Neural cell (in vitro differentiated cells): ENCODE measurements around the gene WDFY3. TPM values are rescaled to one million over a fixed set of nuclear protein-coding genes. Genes with fewer than 3 reads are reported as not detected.

Experiments
- H2AFZ ChIP-seq: fragments of 200-600, 300-800 bp; sonication (generic), shearing (Covaris generic); 2 replicates; pipeline ENCODE4 v1.6.0; 2014; ENCODE audit warnings: low read depth, mild to moderate bottlenecking, antibody characterized with exemption, low read length, moderate library complexity
- H3F3A ChIP-seq: fragments of 200-600 bp; shearing (Covaris generic); 2 replicates; pipeline ENCODE4 v1.6.1; 2016; ENCODE audit warnings: mild to moderate bottlenecking, moderate library complexity, mixed read lengths, antibody characterized with exemption, low read length; ENCODE audit not compliant: insufficient read depth, poor library complexity, severe bottlenecking
- H3K27ac ChIP-seq: fragments of 200-600, 300-800 bp; sonication (generic), shearing (Covaris generic); 2 replicates; pipeline ENCODE4 v1.5.1; 2014; ENCODE audit warnings: mild to moderate bottlenecking, low read length, moderate library complexity
- H3K27me3 ChIP-seq: fragments of 300-800, 200-600 bp; sonication (generic), shearing (Covaris generic); 2 replicates; pipeline ENCODE4 v1.6.0; 2014; ENCODE audit warnings: mild to moderate bottlenecking, low read depth, low read length, moderate library complexity; ENCODE audit not compliant: insufficient read depth
- H3K36me3 ChIP-seq: fragments of 300-800, 200-600 bp; sonication (generic), shearing (Covaris generic); 2 replicates; pipeline ENCODE4 v1.5.1; 2014; ENCODE audit warnings: mild to moderate bottlenecking, antibody characterized with exemption, low read length, moderate library complexity; ENCODE audit not compliant: insufficient read depth
- H3K4me2 ChIP-seq: fragments of 300-800, 200-600 bp; sonication (generic), shearing (Covaris generic); 2 replicates; pipeline ENCODE4 v1.6.0; 2014; ENCODE audit warnings: mild to moderate bottlenecking, low read length
- H3K4me3 ChIP-seq: fragments of 300-800, 200-600 bp; sonication (generic), shearing (Covaris generic); 2 replicates; pipeline ENCODE4 v1.5.1; 2014; ENCODE audit warnings: mild to moderate bottlenecking, low read length, moderate library complexity
- H3K79me2 ChIP-seq: fragments of 200-600 bp; shearing (Covaris generic); replicated peaks from 2 replicates; pipeline ENCODE4 v1.6.0; 2014; ENCODE audit warnings: mild to moderate bottlenecking, low read length, moderate library complexity; ENCODE audit not compliant: insufficient read depth
- H3K9ac ChIP-seq: fragments of 300-800, 200-600 bp; sonication (generic), shearing (Covaris generic); 2 replicates; pipeline ENCODE4 v1.6.1; 2016; ENCODE audit warnings: mild to moderate bottlenecking, low read length, mixed read lengths
- H3K9me2 ChIP-seq: fragments of 200-600 bp; shearing (Covaris generic); 2 replicates; pipeline ENCODE4 v1.6.1; 2016; ENCODE audit warnings: mild to moderate bottlenecking, low read length, mixed read lengths; ENCODE audit not compliant: insufficient read depth
- H3K9me3 ChIP-seq: fragments of 200-600, 300-800 bp; sonication (generic), shearing (Covaris generic); 2 replicates; pipeline ENCODE4 v1.6.1; 2016; ENCODE audit warnings: mild to moderate bottlenecking, mixed run types, low read length, moderate library complexity, mixed read lengths
- H4K20me1 ChIP-seq: fragments of 200-600 bp; shearing (Covaris generic); 2 replicates; pipeline ENCODE4 v1.6.1; 2016; ENCODE audit warnings: mild to moderate bottlenecking, mixed run types; ENCODE audit not compliant: insufficient read depth
- EP300 ChIP-seq: fragments of 450-650 bp; conservative IDR thresholded peaks from 2 replicates; pipeline ENCODE4 v1.6.1; 2014; ENCODE audit warnings: antibody characterized with exemption, mild to moderate bottlenecking, moderate library complexity; ENCODE audit not compliant: poor library complexity, severe bottlenecking
- EZH2 ChIP-seq: fragments of 200-600, 300-800 bp; shearing (Covaris generic), sonication (generic); IDR thresholded peaks from 2 replicates; pipeline ENCODE4 v1.6.1; 2014; ENCODE audit warnings: antibody characterized with exemption, low read length, borderline replicate concordance, mild to moderate bottlenecking; ENCODE audit not compliant: insufficient read depth, poor library complexity, severe bottlenecking
- MXI1 ChIP-seq: fragments of 450-650 bp; conservative IDR thresholded peaks from 2 replicates; pipeline ENCODE4 v1.6.1; 2014; ENCODE audit warnings: antibody characterized with exemption, mild to moderate bottlenecking; ENCODE audit not compliant: poor library complexity, severe bottlenecking
- POLR2AphosphoS5 ChIP-seq: IDR thresholded peaks from 2 replicates; pipeline ENCODE4 v1.6.1; 2012
- RAD21 ChIP-seq: fragments of 450-650 bp; conservative IDR thresholded peaks from 2 replicates; pipeline ENCODE4 v1.6.1; 2014; ENCODE audit warnings: antibody characterized with exemption, mild to moderate bottlenecking, moderate library complexity
- SMC3 ChIP-seq: fragments of 450-650 bp; conservative IDR thresholded peaks from 2 replicates; pipeline ENCODE4 v1.6.1; 2014; ENCODE audit warnings: antibody characterized with exemption, mild to moderate bottlenecking, moderate library complexity; ENCODE audit not compliant: poor library complexity
- TAF1 ChIP-seq: IDR thresholded peaks from 2 replicates; pipeline ENCODE4 v1.6.1; 2012; ENCODE audit warnings: low read depth
- polyA plus RNA-seq: library from polyadenylated mRNA; depleted of rRNA; stranded (reverse); fragments of >200 nt; gene quantifications from 2 replicates; pipeline ENCODE4 v1.2.3, GENCODE V29; 2014
- TF ChIP-seq, protein P1 (sequence below): IDR thresholded peaks from 2 replicates; pipeline ENCODE4 v1.6.1; 2012; ENCODE audit warnings: borderline replicate concordance
- TF ChIP-seq, protein P2 (sequence below): fragments of 450-650 bp; IDR thresholded peaks from 2 replicates; pipeline ENCODE4 v1.5.1; 2014; ENCODE audit warnings: antibody characterized with exemption, mild to moderate bottlenecking, moderate library complexity; ENCODE audit not compliant: poor library complexity, severe bottlenecking

WDFY3 gene
- polyA plus RNA-seq, 1 donor from 2014 or later = 39.8 TPM

DNA sequence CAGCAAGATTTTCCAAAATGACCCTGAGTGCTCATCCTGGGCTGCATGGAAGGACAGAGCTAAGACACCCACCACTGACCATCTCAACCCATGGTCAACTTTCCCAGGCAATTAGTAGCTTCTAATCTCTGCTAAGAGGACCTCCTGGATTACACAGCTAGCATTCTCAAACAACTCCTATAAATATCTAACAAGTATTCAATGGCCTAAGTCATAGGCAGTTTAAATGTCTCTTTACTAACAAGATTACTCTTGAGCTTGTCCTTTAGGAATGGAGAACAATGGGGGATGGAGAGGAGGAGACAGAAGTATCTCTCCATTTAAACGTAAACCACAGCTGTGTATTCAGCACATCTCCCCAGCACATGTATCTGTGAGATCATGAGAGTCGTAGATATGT lies 118.1 kb downstream of the WDFY3 start:
- no peaks in the 10 kb centered on the region for H3K79me2 ChIP-seq
- H3K36me3 ChIP-seq = peaks cover 17% of the 10 kb centered on the region
- no peaks in the 10 kb centered on the region for H3K27me3 ChIP-seq
- H3K4me3 ChIP-seq = no peak overlapping the region
- H3K9me3 ChIP-seq = no peaks in the 10 kb centered on the region
- no peak for TF ChIP-seq TAF1
- no peak for TF ChIP-seq EP300
- TF ChIP-seq, protein P1, sequence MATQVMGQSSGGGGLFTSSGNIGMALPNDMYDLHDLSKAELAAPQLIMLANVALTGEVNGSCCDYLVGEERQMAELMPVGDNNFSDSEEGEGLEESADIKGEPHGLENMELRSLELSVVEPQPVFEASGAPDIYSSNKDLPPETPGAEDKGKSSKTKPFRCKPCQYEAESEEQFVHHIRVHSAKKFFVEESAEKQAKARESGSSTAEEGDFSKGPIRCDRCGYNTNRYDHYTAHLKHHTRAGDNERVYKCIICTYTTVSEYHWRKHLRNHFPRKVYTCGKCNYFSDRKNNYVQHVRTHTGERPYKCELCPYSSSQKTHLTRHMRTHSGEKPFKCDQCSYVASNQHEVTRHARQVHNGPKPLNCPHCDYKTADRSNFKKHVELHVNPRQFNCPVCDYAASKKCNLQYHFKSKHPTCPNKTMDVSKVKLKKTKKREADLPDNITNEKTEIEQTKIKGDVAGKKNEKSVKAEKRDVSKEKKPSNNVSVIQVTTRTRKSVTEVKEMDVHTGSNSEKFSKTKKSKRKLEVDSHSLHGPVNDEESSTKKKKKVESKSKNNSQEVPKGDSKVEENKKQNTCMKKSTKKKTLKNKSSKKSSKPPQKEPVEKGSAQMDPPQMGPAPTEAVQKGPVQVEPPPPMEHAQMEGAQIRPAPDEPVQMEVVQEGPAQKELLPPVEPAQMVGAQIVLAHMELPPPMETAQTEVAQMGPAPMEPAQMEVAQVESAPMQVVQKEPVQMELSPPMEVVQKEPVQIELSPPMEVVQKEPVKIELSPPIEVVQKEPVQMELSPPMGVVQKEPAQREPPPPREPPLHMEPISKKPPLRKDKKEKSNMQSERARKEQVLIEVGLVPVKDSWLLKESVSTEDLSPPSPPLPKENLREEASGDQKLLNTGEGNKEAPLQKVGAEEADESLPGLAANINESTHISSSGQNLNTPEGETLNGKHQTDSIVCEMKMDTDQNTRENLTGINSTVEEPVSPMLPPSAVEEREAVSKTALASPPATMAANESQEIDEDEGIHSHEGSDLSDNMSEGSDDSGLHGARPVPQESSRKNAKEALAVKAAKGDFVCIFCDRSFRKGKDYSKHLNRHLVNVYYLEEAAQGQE = no peak
- TF ChIP-seq RAD21 = no peak
- TF ChIP-seq MXI1 = no peak
- TF ChIP-seq SMC3 = no peak
- TF ChIP-seq, protein P2, sequence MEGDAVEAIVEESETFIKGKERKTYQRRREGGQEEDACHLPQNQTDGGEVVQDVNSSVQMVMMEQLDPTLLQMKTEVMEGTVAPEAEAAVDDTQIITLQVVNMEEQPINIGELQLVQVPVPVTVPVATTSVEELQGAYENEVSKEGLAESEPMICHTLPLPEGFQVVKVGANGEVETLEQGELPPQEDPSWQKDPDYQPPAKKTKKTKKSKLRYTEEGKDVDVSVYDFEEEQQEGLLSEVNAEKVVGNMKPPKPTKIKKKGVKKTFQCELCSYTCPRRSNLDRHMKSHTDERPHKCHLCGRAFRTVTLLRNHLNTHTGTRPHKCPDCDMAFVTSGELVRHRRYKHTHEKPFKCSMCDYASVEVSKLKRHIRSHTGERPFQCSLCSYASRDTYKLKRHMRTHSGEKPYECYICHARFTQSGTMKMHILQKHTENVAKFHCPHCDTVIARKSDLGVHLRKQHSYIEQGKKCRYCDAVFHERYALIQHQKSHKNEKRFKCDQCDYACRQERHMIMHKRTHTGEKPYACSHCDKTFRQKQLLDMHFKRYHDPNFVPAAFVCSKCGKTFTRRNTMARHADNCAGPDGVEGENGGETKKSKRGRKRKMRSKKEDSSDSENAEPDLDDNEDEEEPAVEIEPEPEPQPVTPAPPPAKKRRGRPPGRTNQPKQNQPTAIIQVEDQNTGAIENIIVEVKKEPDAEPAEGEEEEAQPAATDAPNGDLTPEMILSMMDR = no peak
- no peak for TF ChIP-seq POLR2AphosphoS5
- TF ChIP-seq EZH2 = no peak
- no peaks in the 10 kb centered on the region for H3F3A ChIP-seq
- H4K20me1 ChIP-seq = no peaks in the 10 kb centered on the region
- H3K4me2 ChIP-seq = no peak overlapping the region
- no peak overlapping the region for H2AFZ ChIP-seq
- H3K9ac ChIP-seq = no peak overlapping the region
- H3K27ac ChIP-seq = no peak overlapping the region
- H3K9me2 ChIP-seq = no peaks in the 10 kb centered on the region

DNA sequence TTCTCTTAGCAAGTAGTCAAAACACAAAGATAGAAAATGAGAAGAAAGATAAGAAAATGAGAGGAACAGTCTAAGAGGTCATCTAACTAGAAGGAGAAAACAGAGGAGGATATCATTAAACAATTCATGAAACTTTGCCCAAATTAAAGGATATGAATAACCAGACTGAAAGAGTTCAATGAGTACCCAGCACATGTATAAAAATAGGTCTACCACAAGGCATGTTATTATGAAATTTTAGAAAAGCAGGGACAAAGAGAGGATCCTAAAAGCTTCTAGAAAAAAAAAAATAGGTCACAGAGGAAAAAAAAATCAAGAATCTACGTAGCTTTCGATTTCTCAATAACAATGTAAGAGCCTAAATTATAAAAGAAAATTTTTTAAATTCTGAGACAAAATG lies 118.5 kb downstream of the WDFY3 start:
- Histone ChIP-seq H3K9ac (no peak overlapping the region), H4K20me1 (no peaks in the 10 kb centered on the region), H3K27me3 (no peaks in the 10 kb centered on the region), H3K79me2 (no peaks in the 10 kb centered on the region), H3K9me2 (no peaks in the 10 kb centered on the region), H3K4me3 (no peak overlapping the region), H3K27ac (no peak overlapping the region), H3K36me3 (peaks cover 17% of the 10 kb centered on the region), H3F3A (no peaks in the 10 kb centered on the region), H2AFZ (no peak overlapping the region), H3K9me3 (no peaks in the 10 kb centered on the region), H3K4me2 (no peak overlapping the region)
- TF ChIP-seq, protein P2 = no peak
- TF ChIP-seq EP300 = no peak
